IMR-90 (cell line): ENCODE data around the gene TVP23A. TPM values are rescaled to one million over a fixed set of nuclear protein-coding genes. Genes with fewer than 3 reads are reported as not detected.

Source experiments
- ATAC-seq: fragments of 200-7000 bp; cut with Tn5 transposase; 2 replicates; pipeline ENCODE4 v1.9.1; 2020; ENCODE audit warnings: low read depth, mild to moderate bottlenecking, moderate library complexity
- BruUV-seq: library from RNA; stranded (reverse); fragments of 400-500 nt; replicated peaks from 2 replicates; lab custom pipeline; 2021; lab: Mats Ljungman, UMichigan
- CTCF ChIA-PET: fragments of 300-600 bp; formaldehyde crosslinking; extraction: SDS; loops from one replicate; lab custom pipeline; 2021; ENCODE audit warnings: antibody characterized with exemption; lab: Yijun Ruan, JAX
- POLR2A ChIA-PET: fragments of 300-600 bp; sonication (Branson Sonifier 250); formaldehyde crosslinking; loops from one replicate; lab custom pipeline; 2022; ENCODE audit warnings: antibody characterized with exemption; ENCODE audit not compliant: unreplicated experiment; lab: Charles Lee
- DNase-seq: peaks from one replicate; pipeline ENCODE4 v3.0.0; 2013
- H2AFZ ChIP-seq: replicated peaks from 2 replicates; pipeline ENCODE3; 2013; ENCODE audit warnings: low read length, mild to moderate bottlenecking; ENCODE audit not compliant: poor library complexity
- H2AK5ac ChIP-seq: 2 replicates; pipeline ENCODE4 v1.6.1; 2013; ENCODE audit warnings: low read depth, low read length, inconsistent platforms
- H2AK9ac ChIP-seq: replicated peaks from 2 replicates; pipeline ENCODE3; 2013; ENCODE audit warnings: mild to moderate bottlenecking, low read depth, low read length, moderate library complexity; ENCODE audit not compliant: poor library complexity
- H2BK120ac ChIP-seq: 2 replicates; pipeline ENCODE4 v1.6.1; 2013; ENCODE audit warnings: low read depth, low read length, inconsistent platforms
- H2BK15ac ChIP-seq: 3 replicates; pipeline ENCODE4 v1.6.1; 2013; ENCODE audit warnings: low read depth, low read length, inconsistent platforms
- H2BK20ac ChIP-seq: 2 replicates; pipeline ENCODE4 v1.6.1; 2013; ENCODE audit warnings: low read depth, mild to moderate bottlenecking, inconsistent platforms, low read length, moderate library complexity
- H2BK5ac ChIP-seq: 2 replicates; pipeline ENCODE4 v1.6.1; 2013; ENCODE audit warnings: mild to moderate bottlenecking, low read depth, low read length, inconsistent platforms; ENCODE audit not compliant: poor library complexity, severe bottlenecking
- H3K14ac ChIP-seq: replicated peaks from 2 replicates; pipeline ENCODE4 v1.6.1; 2013; ENCODE audit warnings: low read depth, low read length, inconsistent platforms
- H3K18ac ChIP-seq: 2 replicates; pipeline ENCODE4 v1.6.1; 2013; ENCODE audit warnings: low read depth, low read length, control low read depth
- H3K23ac ChIP-seq: 2 replicates; pipeline ENCODE4 v1.6.1; 2013; ENCODE audit warnings: low read depth, low read length, inconsistent platforms
- H3K27ac ChIP-seq: 2 replicates; pipeline ENCODE4 v1.5.1; 2013; ENCODE audit warnings: mild to moderate bottlenecking, control low read depth, low read length; ENCODE audit not compliant: insufficient read depth
- H3K27me3 ChIP-seq: 2 replicates; pipeline ENCODE4 v1.6.1; 2013; ENCODE audit warnings: low read length; ENCODE audit not compliant: control insufficient read depth, insufficient read depth
- H3K36me3 ChIP-seq: 2 replicates; pipeline ENCODE4 v1.6.1; 2013; ENCODE audit warnings: low read length, mixed read lengths; ENCODE audit not compliant: control insufficient read depth, insufficient read depth
- H3K4ac ChIP-seq: 2 replicates; pipeline ENCODE4 v1.6.1; 2013; ENCODE audit warnings: low read depth, low read length, inconsistent platforms
- H3K4me1 ChIP-seq: 2 replicates; pipeline ENCODE4 v1.6.1; 2013; ENCODE audit warnings: low read length, mixed read lengths; ENCODE audit not compliant: control insufficient read depth, insufficient read depth
- H3K4me2 ChIP-seq: 2 replicates; pipeline ENCODE4 v1.6.1; 2013; ENCODE audit warnings: low read depth, mild to moderate bottlenecking, control low read depth, low read length, moderate library complexity
- H3K4me3 ChIP-seq: 2 replicates; pipeline ENCODE4 v1.5.1; 2013; ENCODE audit warnings: low read depth, mild to moderate bottlenecking, control low read depth, low read length, moderate library complexity; ENCODE audit not compliant: insufficient read depth
- H3K56ac ChIP-seq: 2 replicates; pipeline ENCODE4 v1.6.1; 2013; ENCODE audit warnings: low read length, inconsistent platforms; ENCODE audit not compliant: insufficient read depth; ENCODE audit errors: extremely low read depth
- H3K79me1 ChIP-seq, 2 experiments: 2 replicates each; pipeline ENCODE4 v1.6.1; 2013; ENCODE audit warnings: low read length in 2 of 2, inconsistent platforms in 1 of 2, low read depth in 1 of 2
- H3K9ac ChIP-seq: 2 replicates; pipeline ENCODE4 v1.6.1; 2013; ENCODE audit warnings: low read depth, low read length, control low read depth
- H3K9me1 ChIP-seq: 2 replicates; pipeline ENCODE4 v1.6.1; 2013; ENCODE audit warnings: low read length, inconsistent platforms; ENCODE audit not compliant: insufficient read depth
- H3K9me3 ChIP-seq: 2 replicates; pipeline ENCODE4 v1.6.1; 2013; ENCODE audit warnings: low read length; ENCODE audit not compliant: control insufficient read depth, insufficient read depth
- H4K20me1 ChIP-seq: 2 replicates; pipeline ENCODE4 v1.6.1; 2013; ENCODE audit warnings: low read length, inconsistent platforms; ENCODE audit not compliant: insufficient read depth
- H4K5ac ChIP-seq: 2 replicates; pipeline ENCODE4 v1.6.1; 2013; ENCODE audit warnings: mild to moderate bottlenecking, low read depth, low read length, control low read depth
- H4K8ac ChIP-seq, 2 experiments: 2 replicates each; pipeline ENCODE4 v1.6.1; 2013; ENCODE audit warnings: low read depth in 2 of 2, low read length in 2 of 2, control low read depth in 1 of 2, inconsistent platforms in 1 of 2
- H4K91ac ChIP-seq: 2 replicates; pipeline ENCODE4 v1.6.1; 2013; ENCODE audit warnings: low read depth, low read length, inconsistent platforms; ENCODE audit not compliant: insufficient read depth
- RAD21 ChIP-seq: IDR thresholded peaks from 2 replicates; pipeline ENCODE4 v1.6.1; 2012; ENCODE audit warnings: low read length, improper control_type of control experiment
- WGBS, 2 experiments: methylation state at CpG; one replicate each; pipeline versions ENCODE4 v1.1.5 to v1.1.7; 2013; ENCODE audit warnings: missing lambda C conversion rate in 2 of 2; ENCODE audit not compliant: insufficient read length in 1 of 2; ENCODE audit errors: extremely low coverage in 2 of 2; 5-methylcytosine and 5-hydroxymethylcytosine counted together
- dilution Hi-C: fragments of 300-500 bp; cut with HindIII; formaldehyde crosslinking; loops from one replicate; pipeline ENCODE4 v1.14.3; 2018; ENCODE audit warnings: low sequenced_read_pairs; ENCODE audit not compliant: unreplicated experiment
- in situ Hi-C: fragments of 300-500 bp; cut with MboI; formaldehyde crosslinking; loops from 3 replicates; pipeline ENCODE4 v1.14.3; 2019; ENCODE audit warnings: low sequenced_read_pairs, inconsistent platforms, mixed read lengths
- intact Hi-C: fragments of 100-400 bp; cut with micrococcal nuclease; formaldehyde crosslinking; loops from 2 replicates; pipeline ENCODE4 v1.10.0; 2022
- polyA plus RNA-seq, 3 experiments: library from polyadenylated mRNA; depleted of rRNA; stranded (reverse); fragments of >200 nt; gene quantifications; 2 replicates each; pipeline ENCODE4 v1.2.3, GENCODE V29; 2012; ENCODE audit warnings: low replicate concordance in 1 of 3
- total RNA-seq: library from RNA; depleted of rRNA; stranded (reverse); fragments of >200 nt; gene quantifications from 2 replicates; pipeline ENCODE4 v1.2.3, GENCODE V29; 2012

The TVP23A gene
- total and polyA plus RNA-seq, 2 of the 4 experiments (the other 2 are of a cell fraction): not detected

- H3K9me3 ChIP-seq: no peaks in the 10 kb centered on the region
- TF ChIP-seq RAD21: no peak
Measured at GRCh38 chr16:10761373-10761772, 57.2 kb downstream of the TVP23A start.

More at GRCh38 chr16:10761373-10761772, 57.2 kb downstream of the TVP23A start:
- Histone ChIP-seq H2AK5ac (no peak overlapping the region), H3K9ac (no peak overlapping the region), H3K9me1 (no peaks in the 10 kb centered on the region), H3K56ac (no peak overlapping the region), H3K4ac (no peak overlapping the region), H3K4me2 (no peak overlapping the region), H3K4me1 (no peaks in the 10 kb centered on the region), H2AFZ (no peak overlapping the region), H4K91ac (no peak overlapping the region), H2BK120ac (no peak overlapping the region), H4K8ac (no peak overlapping the region), H3K14ac (no peak overlapping the region), H3K4me3 (no peak overlapping the region), H2BK20ac (no peak overlapping the region), H3K18ac (no peak overlapping the region), H3K23ac (no peak overlapping the region), H2BK5ac (no peak overlapping the region), H3K27ac (no peak overlapping the region), H2BK15ac (no peak overlapping the region), H4K20me1 (no peaks in the 10 kb centered on the region), H3K36me3 (peaks cover 49% of the 10 kb centered on the region), H4K5ac (no peak overlapping the region), H3K27me3 (no peaks in the 10 kb centered on the region), H3K79me1 (no peaks in the 10 kb centered on the region), H2AK9ac (peak overlapping the region; percentile 16)
- CTCF ChIA-PET: no interaction called here
- DNase-seq (no peak), ATAC-seq (no peak)
- intact Hi-C loops (no loop called here), in situ Hi-C loops (no loop called here), dilution Hi-C loops (no loop called here)
- POLR2A ChIA-PET: no interaction called here
- no TSS peak for BruUV-seq
- no CpG with 5 or more reads among the region's 8 CpGs for WGBS, 2 experiments
